RWPE1 (cell line): Measurements from ENCODE around the gene NDUFA3.

Source experiments
- CTCF ChIA-PET: fragments of 350-600 bp; sonication (Branson Sonifier 250); formaldehyde crosslinking; extraction: SDS; loops from one replicate; lab custom pipeline; 2021; lab: Yijun Ruan, JAX
- POLR2A ChIA-PET: fragments of 400-600 bp; formaldehyde crosslinking; extraction: SDS; loops from one replicate; lab custom pipeline; 2020; ENCODE audit warnings: antibody characterized with exemption; ENCODE audit not compliant: low non-redundant PET; lab: Yijun Ruan, JAX
- DNase-seq: peaks from one replicate; pipeline ENCODE4 v3.0.0; 2012; ENCODE audit warnings: low spot score
- H3K27ac ChIP-seq: fragments of 450-650 bp; 2 replicates; pipeline ENCODE4 v1.5.1; 2017
- CTCF ChIP-seq: fragments of 450-650 bp; conservative IDR thresholded peaks from 2 replicates; pipeline ENCODE4 v1.5.1; 2017; ENCODE audit warnings: low read depth, mild to moderate bottlenecking

The NDUFA3 gene

GRCh38 chr19:54136864-54137698 lies 34.4 kb downstream of the NDUFA3 start:
- peak overlapping the region; percentile 94 for H3K27ac ChIP-seq
- no peak for TF ChIP-seq CTCF
- CTCF ChIA-PET = no interaction called here
- DNase-seq = peak; percentile 99
- POLR2A ChIA-PET = interaction anchor here (0.6 to 1.6 kb wide), 5 partner anchors 11 to 469 kb away, joined by 3 to 5 read pairs (median 3); partner anchors contain the start of genes LENG1, PRPF31 and TFPT

- CTCF ChIA-PET = no interaction called here
- H3K27ac ChIP-seq = peak within 1 kb of the TSS; percentile 94
- POLR2A ChIA-PET = interaction anchor here (0.6 to 1.6 kb wide), 3 partner anchors 10 to 469 kb away, joined by 3 to 5 read pairs (median 4); partner anchors contain the start of gene LENG1
- TF ChIP-seq CTCF = no peak
- DNase-seq = no peak
Observed at GRCh38 chr19:54137699-54138488, 35.2 kb downstream of the NDUFA3 start, which contains the start of gene CNOT3. Gene CNOT3, plus strand, starts transcription at chr19:54137762. Its CDS starts 5,217 bp downstream, at chr19:54142979.

GRCh38 chr19:54138489-54139256 lies 36.0 kb downstream of the NDUFA3 start:
- no peak for TF ChIP-seq CTCF
- DNase-seq = no peak
- ChIA-PET CTCF (no interaction called here), POLR2A (interaction anchor here (0.6 kb wide), 1 partner anchor 316 kb away, joined by 3 read pairs; no protein-coding TSS in a partner anchor)
- H3K27ac ChIP-seq = peak overlapping the region; percentile 86

GRCh38 chr19:54141356-54141755 lies 38.7 kb downstream of the NDUFA3 start:
- no peak for DNase-seq
- ChIA-PET CTCF (no interaction called here), POLR2A (interaction anchor here (0.6 kb wide), 1 partner anchor 161 kb away, joined by 5 read pairs; no protein-coding TSS in a partner anchor)
- no peak for TF ChIP-seq CTCF
- no peak overlapping the region for H3K27ac ChIP-seq

GRCh38 chr19:54142166-54142780 lies 39.6 kb downstream of the NDUFA3 start:
- TF ChIP-seq CTCF = no peak
- POLR2A ChIA-PET = no interaction called here
- CTCF ChIA-PET = interaction anchor here (0.6 kb wide), 1 partner anchor 17 kb away, joined by 4 read pairs; no protein-coding TSS in a partner anchor

More at GRCh38 chr19:54142166-54142780, 39.6 kb downstream of the NDUFA3 start:
- no peak overlapping the region for H3K27ac ChIP-seq
- DNase-seq = no peak
